Eye (tissue), 1 donor: Measurements from ENCODE around the gene KPNB1.
A peak's percentile ranks its signal among the peaks of the same experiment; 100 is the strongest.

Source experiments
- DNase-seq: peaks from one replicate; pipeline ENCODE4 v3.0.0-alpha.2; 2015

KPNB1 gene

DNA sequence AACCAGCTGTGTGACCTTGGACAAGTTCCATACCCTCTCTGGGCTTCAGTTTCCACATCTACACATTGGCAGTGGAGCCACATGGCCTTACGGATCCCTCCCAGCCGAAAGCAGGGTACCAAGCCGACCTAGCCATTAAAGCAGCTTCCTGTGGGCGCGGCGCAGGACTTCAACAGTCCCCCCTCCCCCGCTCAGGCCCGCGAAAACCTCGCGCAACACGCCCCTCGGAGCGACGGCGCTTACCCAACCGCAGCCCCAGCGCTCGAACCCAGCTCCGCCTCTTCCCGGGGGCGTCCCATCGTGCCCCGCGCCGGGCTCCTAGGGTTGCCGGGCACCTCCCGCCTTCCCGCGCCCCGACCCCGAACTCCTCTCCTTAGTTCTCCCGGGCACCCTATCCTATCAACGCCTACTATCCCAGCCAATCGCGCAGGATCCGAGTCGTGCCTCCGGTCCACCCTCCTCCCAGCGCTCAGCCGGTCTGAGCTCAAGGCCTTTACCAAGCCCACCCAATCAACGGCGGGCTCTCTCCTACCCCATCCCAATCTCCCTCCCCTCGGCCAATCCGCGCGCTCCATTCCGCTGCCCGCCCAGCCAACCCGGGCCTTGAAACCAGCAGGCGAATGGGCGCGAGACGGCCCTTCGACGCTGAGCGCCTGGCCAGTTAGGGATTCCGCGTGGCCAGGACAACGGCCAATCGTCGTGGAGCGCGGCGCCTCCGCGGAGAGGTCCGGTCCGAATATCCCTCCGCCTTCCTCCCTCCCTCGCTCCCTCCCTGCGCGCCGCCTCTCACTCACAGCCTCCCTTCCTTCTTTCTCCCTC lies at the start of gene KPNB1:
Gene KPNB1, plus strand, starts transcription at position 767 of the 819 bp plus-strand sequence. CDS start 326 bp downstream, outside the sequence.
- peak; percentile 100 for DNase-seq

DNA sequence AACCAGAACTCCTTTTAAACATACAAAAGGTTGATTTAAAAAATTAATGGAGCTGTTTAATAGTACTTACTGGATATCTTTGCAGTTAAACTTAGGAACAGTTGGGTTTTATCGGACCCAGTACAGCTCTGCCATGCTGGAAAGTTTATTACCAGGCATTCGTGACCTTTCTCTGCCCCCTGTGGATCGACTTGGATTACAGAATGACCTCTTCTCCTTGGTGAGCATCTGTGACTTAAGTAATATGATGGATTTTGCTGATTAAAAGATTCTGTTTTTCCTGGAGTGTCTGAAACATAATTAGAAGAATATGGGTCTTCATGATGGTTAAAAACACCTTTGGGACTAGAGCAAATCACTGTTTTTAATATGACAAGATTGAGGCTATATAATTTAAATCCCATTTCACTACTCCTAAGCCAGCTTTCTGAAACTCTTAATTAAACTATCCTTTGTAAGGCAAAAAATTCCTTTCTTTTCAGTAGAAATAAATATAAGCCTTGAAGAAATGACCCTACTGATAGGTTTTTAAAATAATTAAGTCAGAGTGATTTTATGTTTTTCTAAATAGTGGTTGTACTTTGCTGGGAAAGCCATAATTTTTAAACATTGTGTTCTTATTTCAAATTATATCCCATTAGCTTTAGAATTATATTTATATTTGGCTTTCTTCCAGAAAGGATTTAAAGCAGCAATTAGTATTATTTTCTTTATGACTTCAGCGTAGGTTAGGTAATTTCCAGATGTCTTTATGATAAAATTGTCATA lies 45.7 kb upstream of the KPNB1 start:
- DNase-seq, result no peak

DNA sequence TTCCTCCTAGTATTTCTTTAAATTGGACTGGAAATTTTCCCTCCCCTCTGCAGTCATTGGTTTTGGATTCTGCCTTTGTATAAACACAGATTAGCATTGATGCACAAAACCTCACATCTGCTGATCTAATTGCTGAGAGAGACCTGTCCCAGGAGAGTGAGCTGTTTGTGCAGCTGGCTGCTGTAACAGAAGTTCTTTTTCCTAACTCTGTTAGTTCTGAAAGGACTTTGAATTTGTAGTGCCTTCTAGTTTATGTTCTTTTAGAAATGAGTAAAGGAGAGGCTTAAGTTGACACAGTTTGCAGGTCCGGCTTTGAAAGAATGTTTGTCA lies 45.2 kb upstream of the KPNB1 start:
- DNase-seq, result peak; percentile 66

DNA sequence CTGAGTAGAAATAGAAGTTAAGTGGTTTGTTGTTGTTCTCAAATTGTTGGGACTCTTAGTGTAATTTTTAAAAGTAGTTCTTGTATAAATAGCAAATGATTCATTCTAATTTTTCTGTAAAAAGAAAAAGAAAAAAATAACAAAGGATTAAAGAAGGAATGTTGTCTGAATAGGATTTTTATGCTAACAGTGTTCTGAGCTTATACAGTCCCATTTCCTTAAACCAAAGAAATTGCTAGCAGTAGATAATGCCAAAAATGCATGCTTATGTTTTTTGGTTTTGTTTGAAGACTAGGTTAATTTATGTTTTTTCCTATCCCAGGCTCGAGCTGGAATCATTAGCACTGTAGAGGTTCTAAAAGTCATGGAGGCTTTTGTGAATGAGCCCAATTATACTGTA lies 44.7 kb upstream of the KPNB1 start:
- no peak for DNase-seq

DNA sequence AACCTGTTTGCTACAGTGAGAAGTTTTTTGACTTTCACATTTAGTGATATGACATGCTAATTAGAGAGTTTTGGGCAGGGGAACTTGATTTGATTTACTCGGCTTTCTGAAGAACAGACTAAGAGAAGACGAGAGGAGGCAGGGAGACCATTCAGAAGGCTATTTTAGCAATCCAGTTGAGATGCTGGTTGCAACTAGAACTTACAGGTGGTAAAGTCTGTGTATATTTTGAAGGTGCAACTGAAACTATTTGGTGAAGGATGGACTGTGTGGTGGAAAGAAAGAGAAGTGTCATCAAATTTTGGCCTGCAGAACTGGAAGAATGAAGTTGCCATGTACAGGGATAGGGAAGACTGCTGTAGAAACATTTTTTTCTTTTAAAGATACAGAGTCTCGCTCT lies 42.2 kb upstream of the KPNB1 start:
- no peak for DNase-seq

DNA sequence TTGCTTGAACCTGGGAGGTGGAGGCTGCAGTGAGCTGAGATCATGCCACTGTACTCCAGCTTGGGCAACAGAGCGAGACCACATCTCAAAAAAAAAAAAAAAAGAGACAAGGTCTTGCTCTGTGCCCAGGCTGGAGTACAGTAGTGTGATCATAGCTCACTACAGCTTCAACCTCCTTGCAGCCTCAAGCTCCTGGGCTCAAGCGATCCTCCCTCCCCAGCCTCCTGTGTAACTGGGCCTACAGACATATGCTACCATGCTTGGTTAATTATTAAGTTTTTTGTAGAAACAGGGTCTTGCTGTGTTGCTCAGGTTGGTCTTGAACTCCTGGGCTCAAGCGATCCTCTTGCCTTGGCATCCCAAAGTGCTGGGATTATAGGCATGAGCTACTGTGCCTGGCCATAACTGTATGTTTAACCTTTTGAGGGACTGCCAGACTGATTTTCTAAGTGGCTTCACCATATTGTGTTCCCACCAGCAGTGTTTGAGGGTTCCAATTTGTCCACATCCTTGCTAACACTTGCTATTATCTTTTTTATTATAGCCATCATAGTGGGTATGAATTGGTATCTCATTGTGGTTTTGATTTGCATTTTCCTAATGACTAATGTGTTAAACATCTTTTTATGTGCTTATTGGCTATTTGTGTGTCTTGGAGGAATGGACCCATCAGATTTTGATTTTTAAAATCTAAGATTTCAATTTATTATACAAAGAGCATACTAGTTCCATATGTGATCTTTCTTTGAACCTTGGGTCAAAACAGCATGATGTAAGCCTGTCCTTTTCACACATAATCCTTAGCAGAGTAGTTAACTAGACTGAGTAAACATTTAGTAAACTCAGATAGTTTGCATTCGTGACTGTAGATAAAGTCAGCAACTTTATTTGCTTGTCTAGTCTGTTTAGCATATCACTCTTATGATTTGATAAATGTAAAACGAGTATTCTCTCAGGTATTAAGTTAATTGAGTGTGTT lies 38.1 kb upstream of the KPNB1 start:
- DNase-seq, result no peak

DNA sequence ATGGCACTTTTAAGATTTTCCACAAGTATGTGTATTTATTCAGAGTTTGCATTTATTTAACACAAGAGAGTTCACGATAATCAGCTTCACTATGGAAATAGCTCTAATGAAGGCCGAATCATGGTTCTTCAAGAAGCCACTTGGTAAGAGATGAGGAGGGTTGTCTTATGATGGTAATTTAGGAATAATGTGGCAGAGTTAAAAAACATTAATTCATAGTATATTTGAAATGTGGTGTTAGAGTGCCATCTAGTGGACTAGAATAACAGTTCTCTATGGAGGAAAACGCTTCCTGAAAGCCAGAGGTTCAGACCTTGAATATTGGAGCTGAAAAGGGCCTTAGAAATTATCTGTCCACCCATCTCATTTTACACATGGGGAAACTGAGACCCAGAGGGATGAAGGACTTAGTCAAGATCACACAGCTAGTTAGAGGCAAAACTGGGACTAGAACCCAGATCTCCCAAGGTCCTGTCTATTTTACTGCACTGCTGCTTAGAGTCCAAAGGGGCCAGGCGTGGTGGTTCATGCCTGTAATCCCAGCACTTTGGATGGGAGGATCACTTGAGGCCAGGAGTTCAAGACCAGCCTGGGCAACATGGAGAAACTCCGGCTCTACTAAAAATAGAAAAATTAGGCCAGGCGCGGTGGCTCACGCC lies 33.8 kb upstream of the KPNB1 start:
- DNase-seq, result peak; percentile 85

DNA sequence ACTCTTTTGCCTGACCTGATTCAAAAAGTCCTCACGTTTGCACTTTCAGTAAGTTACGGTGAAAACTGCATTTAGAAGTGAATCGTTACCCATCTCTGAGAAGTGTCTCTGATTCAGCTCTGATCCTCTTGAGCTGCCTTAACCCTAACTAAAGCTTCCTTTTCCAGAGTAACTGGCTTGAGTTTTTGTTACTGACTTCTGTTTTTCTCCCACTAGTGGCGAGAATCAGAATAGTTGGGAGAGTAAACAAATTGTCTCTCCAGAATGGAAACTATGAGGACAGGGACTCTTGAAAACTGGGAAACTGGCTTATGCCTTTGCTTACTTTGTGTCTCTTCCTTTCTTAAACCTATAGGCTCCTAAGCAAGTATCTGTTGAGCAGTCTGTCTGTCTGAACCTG lies 31.3 kb upstream of the KPNB1 start:
- DNase-seq, result no peak

DNA sequence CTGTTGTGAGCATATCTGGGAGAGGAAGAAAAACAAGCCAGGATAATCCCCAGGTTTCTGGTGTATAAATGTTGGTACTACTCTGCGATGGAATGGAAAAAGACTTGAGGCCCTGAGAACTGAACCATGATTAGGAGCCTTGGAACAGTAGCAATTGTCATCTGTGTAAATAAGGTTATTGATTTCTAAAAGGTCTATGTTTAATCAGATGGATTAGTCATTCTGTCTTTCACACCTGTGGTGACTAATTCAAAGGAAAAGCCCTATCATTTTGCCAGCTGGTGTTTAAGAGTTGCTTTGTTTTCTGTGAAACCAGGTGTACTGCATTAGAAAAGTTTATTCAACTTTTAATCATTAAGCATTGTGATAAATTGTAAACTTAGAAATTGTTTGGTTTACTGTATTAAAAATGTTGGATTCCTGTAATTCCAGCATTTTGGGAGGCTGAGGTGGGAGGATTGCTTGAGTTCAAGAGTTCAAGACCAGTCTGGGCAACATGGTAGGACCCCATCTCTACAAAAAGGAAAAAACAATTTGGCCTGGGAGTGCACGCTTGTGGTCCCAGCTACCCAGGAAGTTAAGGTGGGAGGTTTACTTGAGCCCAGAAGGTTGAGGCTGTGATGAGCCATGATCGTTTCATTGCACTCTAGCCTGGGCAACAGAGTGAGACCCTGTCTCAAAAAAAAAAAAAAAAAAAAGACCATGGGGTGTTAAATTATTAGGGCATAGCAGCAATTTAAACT lies 29.0 kb upstream of the KPNB1 start:
- no peak for DNase-seq

DNA sequence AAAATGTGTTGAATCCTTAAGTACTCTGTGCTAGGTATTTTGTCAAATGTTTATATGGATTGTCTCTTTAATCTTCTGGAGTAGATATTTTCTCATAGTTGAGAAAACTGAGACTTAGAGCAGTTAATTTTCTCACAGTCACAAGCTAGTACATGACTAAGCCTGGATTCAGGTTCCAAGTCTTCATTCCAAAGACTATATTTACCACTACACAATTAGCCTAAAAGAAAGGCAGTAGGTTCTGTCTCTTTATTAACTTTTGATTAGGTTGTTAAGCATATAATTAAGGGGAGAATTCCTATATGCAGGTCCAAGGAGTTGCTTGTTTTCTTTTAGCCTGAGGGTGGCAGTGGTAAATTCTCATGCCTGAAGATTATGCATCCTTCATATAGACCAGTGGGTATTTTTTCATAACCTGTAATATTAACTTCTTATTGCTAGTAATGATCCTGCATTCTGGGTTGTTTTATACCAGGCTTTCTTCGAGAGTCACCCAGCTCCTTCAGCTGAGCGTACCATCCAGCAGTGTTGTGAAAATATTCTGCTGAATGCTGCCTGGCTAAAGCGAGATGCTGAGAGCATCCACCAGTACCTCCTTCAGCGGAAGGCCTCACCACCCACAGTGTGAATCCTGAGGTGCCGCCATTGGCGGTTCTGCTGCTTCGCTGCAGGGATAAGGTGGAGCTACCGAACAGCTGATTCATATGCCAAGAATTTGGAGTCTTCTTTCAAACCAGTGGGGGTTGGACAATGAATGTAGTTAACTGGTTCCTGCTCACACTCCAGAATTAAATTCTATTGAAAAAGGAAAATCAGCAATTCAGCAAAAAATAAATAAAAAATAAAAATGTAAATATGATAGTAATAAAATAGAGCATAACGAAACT lies 28.2 kb upstream of the KPNB1 start:
- DNase-seq, result peak; percentile 21

DNA sequence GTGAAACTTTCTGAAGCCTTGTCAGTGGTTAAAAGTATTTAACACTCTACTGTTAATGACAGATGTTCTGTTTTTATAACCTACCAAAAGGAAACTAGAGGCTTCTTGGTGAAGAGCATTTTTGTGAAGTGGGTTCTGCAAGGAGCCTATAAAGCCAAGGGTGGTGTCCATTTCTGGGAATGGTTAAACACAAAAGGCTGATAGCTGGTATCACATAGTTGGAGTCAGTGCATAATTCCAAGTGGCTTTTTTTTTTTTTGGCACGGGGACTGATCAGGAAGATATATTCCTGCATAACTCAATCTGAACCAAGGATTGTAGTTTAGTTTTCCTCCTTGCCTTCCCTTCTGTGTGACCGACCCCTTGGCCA lies 27.6 kb upstream of the KPNB1 start:
- no peak for DNase-seq

DNA sequence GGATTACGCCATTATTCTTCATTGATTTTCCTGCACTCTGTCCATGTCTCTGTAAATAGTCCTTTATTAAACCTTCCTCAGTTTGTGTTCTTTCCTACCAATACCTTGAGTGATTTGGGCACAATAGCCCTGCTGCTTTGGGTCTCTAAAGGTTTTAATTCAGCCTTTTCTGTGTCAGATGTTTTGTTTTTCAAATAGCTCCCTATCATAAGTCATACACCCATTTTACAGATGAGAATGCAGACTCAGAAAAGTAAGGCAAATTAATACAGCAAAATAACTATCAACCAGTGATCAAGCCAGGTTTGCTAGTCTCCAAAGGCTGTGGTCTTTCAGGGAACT lies 25.0 kb upstream of the KPNB1 start:
- DNase-seq, result no peak

DNA sequence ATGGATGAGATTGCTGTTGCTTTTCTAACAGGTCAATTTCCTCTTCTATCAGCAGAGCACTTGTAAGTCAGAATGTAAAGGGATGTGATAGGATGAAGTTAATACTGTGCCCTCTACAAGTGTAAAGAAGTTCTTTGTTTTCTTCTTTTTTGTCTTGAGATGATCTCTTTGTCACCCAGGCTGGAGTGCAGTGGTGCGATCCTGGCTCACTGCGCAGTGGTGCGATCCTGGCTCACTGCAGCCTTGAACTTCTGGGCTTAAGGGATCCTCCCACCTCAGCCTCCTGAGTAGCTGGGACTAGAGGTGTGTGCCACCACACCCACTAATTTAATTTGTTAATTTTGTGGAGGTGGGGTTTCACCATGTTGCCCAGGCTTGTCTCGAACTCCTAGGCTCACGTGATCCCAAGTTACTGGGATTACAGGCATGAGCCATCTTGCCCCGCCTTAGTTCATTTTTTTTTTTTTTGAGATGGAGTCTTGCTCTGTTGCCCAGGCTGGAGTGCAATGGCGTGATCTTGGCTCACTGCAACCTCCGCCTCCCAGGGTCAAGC lies 21.6 kb upstream of the KPNB1 start:
- no peak for DNase-seq

DNA sequence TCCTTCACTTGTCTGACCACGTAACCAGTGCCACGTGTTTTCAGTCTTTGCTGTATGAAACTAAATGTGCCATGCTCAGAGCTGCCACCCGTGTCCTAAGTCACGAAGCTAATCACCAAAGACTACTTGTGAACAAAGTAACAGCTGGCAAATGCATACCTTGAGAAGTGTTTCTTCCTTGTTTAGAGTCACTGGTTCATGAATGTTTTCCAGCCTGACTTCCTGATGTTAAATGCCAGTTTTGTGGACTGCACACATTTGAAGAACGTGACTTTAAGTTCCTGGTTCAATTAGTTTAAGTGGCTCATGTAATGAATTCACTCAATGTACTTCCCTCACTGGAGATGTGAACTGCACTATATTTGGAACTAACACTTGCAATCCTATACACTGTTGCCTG lies 19.9 kb upstream of the KPNB1 start:
- DNase-seq, result no peak

DNA sequence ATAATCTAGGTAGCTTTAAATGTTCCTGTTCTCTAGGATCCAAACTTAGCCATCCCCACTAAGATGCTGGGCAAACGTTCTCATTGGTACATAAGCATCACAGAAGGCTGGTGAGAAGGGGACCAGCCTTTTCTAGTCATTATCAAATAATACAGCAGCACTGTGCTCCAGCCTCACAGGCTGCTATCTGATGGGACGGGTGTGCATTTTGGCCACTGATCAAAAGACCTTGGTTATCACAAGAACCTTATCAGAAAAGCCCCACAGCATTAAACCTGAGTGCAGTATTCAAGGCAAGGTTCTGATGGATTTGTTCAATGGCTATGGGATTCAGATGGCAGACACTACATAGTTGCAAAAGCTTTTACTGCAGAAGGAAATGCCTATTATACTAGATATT lies 19.1 kb upstream of the KPNB1 start:
- DNase-seq, result no peak

DNA sequence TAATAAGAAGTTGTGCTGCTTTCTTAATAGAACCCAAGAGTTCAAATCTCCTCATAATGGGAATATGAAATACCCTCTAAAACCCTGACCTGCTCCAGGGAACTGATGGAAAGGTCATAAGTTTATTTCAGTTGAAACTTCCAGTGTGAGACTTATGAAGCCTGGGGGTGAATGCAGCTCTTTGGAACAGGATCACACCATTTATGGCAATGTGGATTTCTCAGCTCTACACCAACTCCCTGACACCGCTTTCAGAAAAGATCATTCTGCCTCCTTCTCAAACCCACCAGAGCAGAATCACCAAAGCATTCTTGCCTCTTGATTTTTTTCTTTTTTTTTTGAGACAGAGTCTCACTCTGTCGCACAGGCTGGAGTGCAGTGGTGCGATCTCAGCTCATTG lies 16.7 kb upstream of the KPNB1 start:
- no peak for DNase-seq

DNA sequence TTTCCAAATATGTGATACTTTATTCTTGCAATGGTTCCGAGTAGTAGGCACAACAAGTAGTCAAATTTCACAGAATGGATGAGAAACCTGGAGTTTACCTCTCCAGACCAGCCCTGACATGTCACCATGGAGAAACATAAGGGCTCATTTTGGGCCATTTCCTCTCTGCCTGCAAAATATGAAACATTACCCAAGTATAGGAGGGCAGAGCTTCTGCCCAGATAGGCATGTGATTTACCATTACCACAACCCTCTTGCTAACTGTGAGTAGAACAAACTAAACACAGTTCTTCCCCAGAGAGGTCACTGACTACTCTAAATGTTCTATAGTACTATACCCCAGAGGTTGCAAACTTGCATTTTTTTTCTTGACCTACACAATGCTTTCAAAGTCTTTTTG lies 15.7 kb upstream of the KPNB1 start:
- no peak for DNase-seq

DNA sequence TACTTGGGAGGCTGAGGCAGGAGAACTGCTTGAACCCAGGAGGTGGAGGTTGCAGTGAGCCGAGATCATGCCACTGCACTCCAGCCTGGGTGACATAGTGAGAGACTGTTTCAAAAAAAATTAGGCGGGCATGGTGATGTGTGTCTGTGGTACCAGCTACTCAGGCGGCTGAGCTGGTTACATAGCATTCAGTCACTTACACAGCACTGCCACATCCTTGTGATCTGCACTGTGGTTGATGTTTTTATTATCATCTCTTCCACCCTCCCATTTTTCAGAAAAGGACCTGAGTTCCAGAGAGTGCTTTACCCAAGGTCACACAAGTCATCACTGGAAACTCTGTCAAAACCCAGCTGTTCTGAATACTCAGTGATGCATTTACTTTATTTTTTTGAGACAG lies 14.8 kb upstream of the KPNB1 start:
- DNase-seq, result no peak

DNA sequence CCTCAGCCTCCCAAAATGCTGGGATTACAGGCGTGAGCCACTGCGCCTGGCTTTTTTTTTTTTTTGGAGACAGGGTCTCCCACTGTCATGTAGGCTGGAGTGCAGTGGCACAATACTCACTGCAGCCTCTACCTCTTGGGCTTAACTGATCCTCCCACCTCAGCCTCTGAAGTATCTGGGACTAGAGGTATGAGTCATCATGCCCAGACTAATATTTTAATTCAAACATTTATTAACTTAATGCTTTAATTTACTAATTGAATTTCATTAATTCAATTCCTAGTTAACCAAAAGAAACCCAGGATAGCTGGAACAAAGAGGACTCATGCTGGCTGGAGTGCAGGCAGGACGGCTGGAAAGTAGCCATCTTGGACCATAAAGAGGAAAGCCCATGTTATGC lies 14.0 kb upstream of the KPNB1 start:
- DNase-seq, result no peak

DNA sequence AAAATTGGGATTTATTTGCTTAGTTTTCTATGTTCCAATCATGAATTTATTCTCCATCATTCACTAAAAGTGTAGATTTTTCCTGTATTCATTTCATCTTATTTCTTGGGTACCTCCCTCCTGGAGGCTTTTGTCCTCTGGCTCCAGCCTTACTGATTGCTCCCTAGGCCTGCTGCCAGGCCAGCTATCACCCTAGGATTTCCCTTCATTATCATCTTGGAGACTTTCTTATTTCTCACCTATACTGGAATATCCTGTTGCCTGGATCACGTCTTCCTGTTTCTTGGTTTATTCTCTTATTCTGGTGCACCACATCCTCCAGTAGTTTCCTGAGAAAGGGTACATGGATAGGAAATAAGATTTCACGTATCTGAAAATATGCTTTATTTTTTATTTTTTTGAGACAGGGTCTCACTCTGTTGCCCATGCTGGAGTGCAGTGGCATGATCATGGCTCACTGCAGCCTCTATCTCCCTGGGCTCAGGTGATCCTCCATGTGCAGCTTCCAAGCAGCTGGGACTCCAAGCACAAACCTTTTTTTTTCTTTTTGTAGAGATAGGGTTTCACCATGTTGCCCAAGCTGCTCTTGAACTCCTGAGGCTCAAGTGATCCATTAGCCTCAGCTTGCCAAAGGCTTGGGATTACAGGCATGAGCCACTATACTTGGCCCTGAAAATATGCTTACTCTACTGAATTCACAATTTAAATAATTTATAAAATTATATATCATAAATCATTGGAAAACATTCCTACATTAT lies 13.3 kb upstream of the KPNB1 start:
- no peak for DNase-seq
